Fibroblast of skin of right biceps (primary cell): ENCODE measurements around the gene SEPTIN2.
A peak's percentile ranks its signal among the peaks of the same experiment; 100 is the strongest.
"Not testable (repeated sequence)": the region's sequence is repeated elsewhere in the genome, so short reads cannot be mapped to it uniquely, and the experiment has no call there.

Source experiments
- DNase-seq: peaks from one replicate; pipeline ENCODE4 v3.0.0-alpha.2; 2013

SEPTIN2 gene

GRCh38 chr2:241390301-241391206 lies 74.8 kb downstream of the SEPTIN2 start:
- no peak for DNase-seq

GRCh38 chr2:241391892-241392665 lies 76.4 kb downstream of the SEPTIN2 start:
- peak; percentile 34 for DNase-seq

- DNase-seq: not testable (repeated sequence)
These were observed 77.0 kb downstream of the SEPTIN2 start for GRCh38 chr2:241392753-241393152.

GRCh38 chr2:241393524-241394196 lies 77.9 kb downstream of the SEPTIN2 start:
- DNase-seq: no peak

- DNase-seq: not testable (repeated sequence)
These were observed 81.1 kb downstream of the SEPTIN2 start for GRCh38 chr2:241396809-241397208.

GRCh38 chr2:241399941-241400922 lies 84.5 kb downstream of the SEPTIN2 start:
- no peak for DNase-seq
